ENCODE data around the gene LMO3. TPM values are rescaled to one million over a fixed set of nuclear protein-coding genes. Genes with fewer than 3 reads are reported as not detected.

The LMO3 gene
- not detected in 2 replicates for total RNA-seq (2014; rRNA removed; shearing (Covaris generic))
- not detected in 2 replicates for polyA plus RNA-seq (2014; cell fraction: nucleus; rRNA removed)

DNA sequence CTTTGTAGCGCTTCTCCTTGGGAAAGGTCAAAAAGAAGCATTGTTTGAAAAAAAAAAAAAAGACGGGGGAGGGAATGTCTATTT is at the start of gene LMO3:
Gene LMO3 (minus strand): TSS at position 46 of the 84 bp plus-strand sequence. CDS start 5,302 bp downstream, outside the sequence.
- no peak for DNase-seq (ENCODE audit: extremely low read depth, low read depth)

DNA sequence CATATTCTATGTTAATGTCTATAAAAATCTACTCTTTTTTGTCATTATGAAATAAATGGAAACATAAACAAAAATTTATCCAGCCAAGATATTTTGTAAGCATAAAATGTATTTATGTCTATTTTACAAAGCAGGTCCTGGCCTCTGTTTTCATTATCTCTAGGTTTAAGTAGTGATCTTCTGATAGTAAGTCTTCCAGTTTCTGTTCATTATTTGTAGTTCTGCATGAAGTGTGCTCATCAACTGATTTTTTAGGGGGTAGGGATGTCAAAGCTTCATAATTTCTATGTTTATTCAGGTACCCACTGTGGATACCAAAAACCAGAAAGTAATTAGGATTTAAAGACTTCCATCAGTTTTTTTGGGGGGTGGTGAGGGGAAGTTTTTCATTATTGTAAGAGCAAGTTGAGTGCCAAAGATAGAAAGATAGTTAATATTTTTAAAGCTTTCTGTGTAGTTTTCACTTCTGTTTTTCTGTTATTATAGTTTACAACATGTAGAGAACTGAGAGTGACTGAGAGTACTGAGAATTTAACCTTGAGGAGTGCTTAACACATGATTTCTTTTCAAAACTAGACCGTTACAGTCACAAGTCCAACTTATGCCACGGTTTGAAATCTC is 30.6 kb upstream of the LMO3 start:
- DNase-seq (ENCODE audit: extremely low read depth, low read depth): no peak

GRCh38 chr12:16634786-16635185 is 28.8 kb upstream of the LMO3 start:
- DNase-seq (ENCODE audit: extremely low read depth, low read depth): no peak

DNA sequence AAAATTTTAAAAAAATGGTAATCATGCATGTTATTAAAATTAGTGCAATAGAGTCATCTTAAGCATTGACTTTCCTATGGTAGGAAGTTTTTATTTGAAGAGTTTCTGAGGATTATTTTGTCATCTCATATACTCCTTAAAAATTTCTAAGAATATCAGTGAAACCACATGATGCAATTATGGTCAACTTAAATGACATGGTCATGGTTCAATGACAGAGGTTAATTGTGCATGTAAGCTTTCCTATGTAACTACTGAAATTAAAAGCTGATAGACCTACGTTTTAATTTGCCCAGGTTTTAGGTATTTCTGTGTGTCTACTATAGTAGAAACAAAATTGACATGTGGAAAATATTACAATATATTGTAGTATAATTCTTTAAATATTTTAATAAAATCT is 21.0 kb upstream of the LMO3 start:
- DNase-seq (ENCODE audit: extremely low read depth, low read depth): no peak

DNA sequence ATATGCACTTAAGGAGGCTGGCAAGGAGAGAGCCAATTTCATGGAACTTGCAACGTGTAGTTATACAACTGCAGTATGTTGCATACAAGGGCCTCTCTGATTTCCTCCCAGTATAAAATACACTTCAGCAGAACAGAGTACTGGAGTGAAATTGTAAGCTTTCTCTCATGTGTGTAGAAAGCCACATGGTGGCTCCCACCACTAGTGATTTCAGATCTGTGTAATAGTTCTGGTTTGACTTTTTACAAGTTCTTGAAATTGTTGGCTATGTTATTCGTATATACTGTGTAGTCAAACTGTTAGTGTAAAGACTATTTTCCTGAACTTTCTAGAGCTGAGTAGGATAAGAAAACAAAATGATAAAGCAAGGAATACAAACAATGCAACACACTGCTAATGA is 16.4 kb upstream of the LMO3 start:
- no peak for DNase-seq (ENCODE audit: extremely low read depth, low read depth)

GRCh38 chr12:16619537-16619936 is 13.6 kb upstream of the LMO3 start:
- DNase-seq (ENCODE audit: extremely low read depth, low read depth): no peak

DNA sequence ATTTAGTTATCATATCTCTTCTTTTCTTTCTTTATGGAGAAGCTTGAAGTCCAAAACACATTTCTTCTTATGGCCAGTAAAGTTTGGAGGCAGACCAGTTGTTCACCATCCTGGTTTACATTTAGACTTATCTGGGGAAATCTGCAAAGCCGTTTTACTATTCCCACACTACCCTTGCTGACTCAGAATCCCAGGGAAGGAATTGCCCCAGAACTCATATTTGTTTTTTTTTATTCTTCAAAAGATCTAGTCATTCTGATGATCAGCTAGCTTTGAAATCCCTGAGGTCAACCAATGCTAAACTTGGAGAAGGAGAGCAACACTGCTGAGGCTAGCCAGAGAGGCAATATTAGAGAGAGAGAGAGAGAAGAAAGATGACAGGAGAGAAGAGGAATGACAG is 12.3 kb upstream of the LMO3 start:
- DNase-seq (ENCODE audit: extremely low read depth, low read depth): no peak

DNA sequence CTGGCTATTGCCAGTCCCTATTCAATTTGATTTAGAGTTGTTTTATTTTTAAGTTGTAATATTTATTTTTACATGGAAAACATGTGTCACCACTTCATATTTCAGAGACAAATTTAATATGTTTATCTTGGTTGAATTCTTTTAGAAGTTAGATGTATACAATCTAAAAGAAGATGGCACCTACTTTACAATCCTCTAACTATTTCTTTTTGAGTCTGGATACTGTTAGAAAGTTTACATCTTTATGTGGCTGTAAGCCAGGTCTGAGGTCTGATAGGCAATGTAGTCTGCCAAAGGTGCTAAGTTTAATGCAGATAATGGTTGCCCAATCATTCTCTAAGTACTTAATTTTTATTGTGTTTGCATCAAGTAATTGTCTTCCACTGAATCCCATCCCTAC is 7.2 kb upstream of the LMO3 start:
- no peak for DNase-seq (ENCODE audit: extremely low read depth, low read depth)

GRCh38 chr12:16612647-16613046 is 6.7 kb upstream of the LMO3 start:
- no peak for DNase-seq (ENCODE audit: extremely low read depth, low read depth)

- DNase-seq (ENCODE audit: extremely low read depth, low read depth): no peak
Observed at GRCh38 chr12:16611146-16611545, 5.2 kb upstream of the LMO3 start.

DNA sequence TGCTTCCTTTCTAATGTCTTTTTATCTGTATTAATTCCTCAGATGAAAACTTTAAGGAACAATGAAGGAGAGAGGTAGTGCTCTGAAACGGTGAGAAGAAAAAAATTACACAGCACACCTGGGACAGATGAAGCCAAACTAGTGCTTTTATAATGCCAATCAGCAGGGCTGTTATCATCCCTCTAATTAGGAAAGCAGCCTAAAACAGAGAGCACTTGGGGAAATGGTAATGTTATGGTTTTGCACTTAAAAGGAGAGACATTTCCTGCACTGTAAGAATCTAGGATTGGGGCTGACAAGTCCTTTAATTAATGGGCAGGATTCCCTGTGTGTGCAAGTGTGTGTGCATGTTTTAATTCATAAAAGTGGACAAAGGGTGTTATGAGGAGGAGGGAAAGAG is 4.8 kb upstream of the LMO3 start:
- no peak for DNase-seq (ENCODE audit: extremely low read depth, low read depth)

- DNase-seq (ENCODE audit: extremely low read depth, low read depth): no peak
Observed at GRCh38 chr12:16610001-16610585, 4.1 kb upstream of the LMO3 start.

DNA sequence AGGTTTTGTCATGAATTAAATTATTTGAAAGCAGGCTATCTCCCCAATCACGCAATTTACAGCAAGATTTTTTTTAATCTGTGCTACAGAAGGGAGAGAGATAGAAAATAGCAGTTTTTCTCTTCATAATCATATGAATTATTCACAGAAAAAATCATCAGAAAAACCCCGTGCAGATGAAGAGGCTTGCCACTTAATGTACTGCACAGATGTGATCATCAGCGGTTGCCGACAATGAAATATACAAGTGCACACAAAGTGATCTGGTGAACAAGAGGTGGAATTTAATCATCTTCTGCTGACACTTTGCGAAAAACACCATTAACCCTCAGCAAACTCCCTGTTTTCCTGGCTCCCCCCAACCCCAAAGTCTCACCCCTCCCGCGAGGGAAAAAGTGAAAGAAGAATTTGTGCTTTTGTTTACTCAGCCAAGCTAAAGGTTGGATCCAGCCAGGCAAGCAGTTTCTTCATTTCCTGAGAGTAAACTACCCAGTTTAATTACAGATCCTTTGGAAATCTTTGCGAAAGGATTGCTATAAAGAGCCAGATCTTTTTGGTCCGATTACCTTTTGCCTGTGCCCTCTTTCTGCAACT is 3.1 kb upstream of the LMO3 start:
- no peak for DNase-seq (ENCODE audit: extremely low read depth, low read depth)

GRCh38 chr12:16607906-16608775 is 2.2 kb upstream of the LMO3 start:
- DNase-seq (ENCODE audit: extremely low read depth, low read depth): no peak

DNA sequence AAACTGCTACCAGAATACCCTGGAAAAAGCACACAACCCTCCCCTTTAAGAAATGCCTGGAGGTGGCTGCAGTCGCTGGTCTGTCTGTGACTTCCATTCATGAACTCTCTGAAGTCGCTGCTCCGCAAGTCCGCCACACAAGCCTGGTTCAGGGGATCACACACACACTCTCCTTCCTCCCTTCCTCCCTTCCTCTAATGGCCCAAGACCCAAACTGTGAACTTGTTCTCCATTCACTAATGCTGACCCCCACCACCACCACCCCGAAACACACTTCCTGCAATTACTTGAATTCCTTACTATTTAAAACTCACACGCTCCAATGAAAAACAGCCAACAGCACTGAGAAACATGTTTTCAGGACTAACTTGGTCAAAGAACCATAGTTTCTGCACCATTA is 1.0 kb upstream of the LMO3 start:
- DNase-seq (ENCODE audit: extremely low read depth, low read depth): no peak

- DNase-seq (ENCODE audit: extremely low read depth, low read depth): no peak
Observed at GRCh38 chr12:16606201-16606849, 363 bp upstream of the LMO3 start.

DNA sequence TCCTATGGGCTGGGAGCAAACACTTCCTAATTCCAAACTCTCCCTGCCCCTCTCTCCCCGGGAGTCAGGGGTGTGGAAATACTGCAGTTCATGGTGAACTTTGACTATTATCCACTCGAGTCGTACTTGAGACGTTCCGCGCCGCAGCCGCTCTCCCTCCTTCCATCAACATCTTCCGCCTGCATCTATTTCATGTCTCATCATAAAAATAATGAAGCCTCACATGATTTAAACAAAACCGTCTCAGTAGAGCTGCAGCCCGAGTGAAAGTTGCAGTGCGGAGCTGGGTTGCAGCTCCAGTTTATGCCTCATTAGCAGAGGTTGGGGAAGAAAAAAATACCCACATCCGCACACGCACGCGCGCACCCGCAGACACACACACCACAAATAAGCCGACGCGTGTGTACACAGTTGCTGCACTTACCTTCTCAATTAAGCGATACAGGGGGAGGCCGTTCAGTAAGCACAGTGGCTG is 283 bp downstream of the LMO3 start:
- DNase-seq (ENCODE audit: extremely low read depth, low read depth): no peak

- DNase-seq (ENCODE audit: extremely low read depth, low read depth): no peak
Observed at GRCh38 chr12:16604596-16605252, 1.2 kb downstream of the LMO3 start.

DNA sequence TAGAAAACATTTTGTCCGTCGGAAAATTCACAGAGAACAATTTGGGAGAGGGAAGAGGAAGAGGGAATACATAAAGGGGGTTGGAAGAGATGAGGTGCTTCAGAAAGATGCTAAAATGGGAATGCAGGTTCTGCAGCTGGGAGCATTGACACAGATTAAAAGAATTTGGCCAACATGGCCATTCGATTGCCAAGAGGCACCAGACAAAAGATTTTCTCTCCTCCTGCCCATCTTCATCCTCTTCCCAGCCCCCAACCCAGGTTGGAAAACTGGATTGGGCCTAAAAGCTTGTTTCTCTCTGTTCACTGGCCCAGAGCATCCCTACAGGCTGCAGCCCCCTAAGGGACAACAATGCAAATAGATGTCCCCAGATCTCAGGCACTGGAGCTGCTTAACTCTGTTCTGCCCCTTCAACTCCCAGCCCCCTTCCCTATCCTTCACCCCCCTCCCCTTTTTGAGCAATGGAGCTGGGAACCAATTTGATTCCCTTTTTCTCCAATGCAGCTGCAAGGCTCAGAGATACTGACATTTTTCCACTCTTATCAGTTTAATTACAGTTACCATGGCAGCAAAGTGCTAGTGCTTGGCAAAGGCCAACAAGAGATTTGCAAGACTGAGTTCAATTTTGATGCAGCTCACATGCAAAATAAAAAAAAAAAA is 1.9 kb downstream of the LMO3 start:
- DNase-seq (ENCODE audit: extremely low read depth, low read depth): no peak

GRCh38 chr12:16603260-16603915 is 2.6 kb downstream of the LMO3 start:
- DNase-seq (ENCODE audit: extremely low read depth, low read depth): no peak
